Measurements from ENCODE around the gene NCR1. TPM values are rescaled to one million over a fixed set of nuclear protein-coding genes. Genes with fewer than 3 reads are reported as not detected.

Gene NCR1
- total RNA-seq, result not detected in 2 replicates

GRCh38 chr19:54905803-54906511, at the start of gene NCR1:
Gene NCR1 (plus strand): TSS chr19:54906148. CDS start chr19:54906188, 40 bp downstream.

GRCh38 chr19:54873990-54874389, 32.0 kb upstream of the NCR1 start, which contains the start of gene FCAR:
Gene FCAR (plus strand): TSS chr19:54874235. CDS start chr19:54874290, 55 bp downstream.

GRCh38 chr19:54947381-54947780, 41.4 kb downstream of the NCR1 start, which contains the start of gene NLRP7:
Gene NLRP7 (minus strand): TSS chr19:54947530.

Other genes with a start within 250 kb of the NCR1 start
- gene LILRB4, start 243.2 kb upstream of the NCR1 start, total RNA-seq, result not detected in 2 replicates
- not detected in 2 replicates for gene KIR3DL3, start 181.7 kb upstream of the NCR1 start, total RNA-seq
- gene KIR2DL3, start 167.6 kb upstream of the NCR1 start, total RNA-seq, result not detected in 2 replicates
- gene KIR2DL1, start 136.4 kb upstream of the NCR1 start, total RNA-seq, result not detected in 2 replicates
- not detected in 2 replicates for gene KIR2DL4, start 102.5 kb upstream of the NCR1 start, total RNA-seq
- not detected in 2 replicates for gene KIR3DL1, start 89.7 kb upstream of the NCR1 start, total RNA-seq
- gene KIR2DS4, start 73.5 kb upstream of the NCR1 start, total RNA-seq, result not detected in 2 replicates
- gene KIR3DL2, start 55.7 kb upstream of the NCR1 start, total RNA-seq, result not detected in 2 replicates
- not detected in 2 replicates for gene FCAR, start 31.9 kb upstream of the NCR1 start, total RNA-seq
- gene NLRP7, start 41.4 kb downstream of the NCR1 start, total RNA-seq, result not detected in 2 replicates
- gene NLRP2, start 60.2 kb downstream of the NCR1 start, total RNA-seq, result 0.27 and 0.28 TPM in 2 replicates
- not detected in 2 replicates for gene GP6, start 132.1 kb downstream of the NCR1 start, total RNA-seq
- 8.8 and 12.7 TPM in 2 replicates for gene RDH13, start 157.0 kb downstream of the NCR1 start, total RNA-seq
- 3.3 and 9.4 TPM in 2 replicates for gene EPS8L1, start 169.7 kb downstream of the NCR1 start, total RNA-seq
- gene PPP1R12C, start 211.5 kb downstream of the NCR1 start, total RNA-seq, result 33.6 and 40.1 TPM in 2 replicates
- gene TNNT1, start 243.1 kb downstream of the NCR1 start, total RNA-seq, result 2.2 and 2.4 TPM in 2 replicates